NCI-H748 treated with DMSO at 0.1 percent for 48 hours (cell line): ENCODE data around the gene MEX3D.

ENCODE experiments used
- DNase-seq: peaks from one replicate; lab custom pipeline; 2025; lab: John Stamatoyannopoulos, UW

Gene MEX3D

DNA sequence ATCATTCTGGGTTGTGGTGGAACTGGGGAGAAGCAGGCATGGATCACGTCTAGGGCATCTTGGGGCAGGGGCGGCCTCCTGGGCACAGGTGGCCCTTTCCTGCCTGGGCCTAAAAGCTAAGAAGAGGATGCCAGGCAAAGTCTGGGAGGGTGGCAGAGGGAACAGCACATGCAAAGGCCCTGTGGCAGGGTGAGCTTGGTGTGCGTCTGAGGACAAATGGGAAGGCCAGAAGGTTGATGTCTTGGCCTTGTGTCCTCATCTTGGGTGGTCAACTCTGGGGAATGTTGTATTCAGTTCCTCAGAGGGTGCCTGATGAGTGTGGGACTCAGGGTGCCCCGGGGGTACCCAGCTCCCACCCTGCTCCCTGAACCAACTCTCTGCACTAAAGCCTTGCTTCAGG lies 49.7 kb downstream of the MEX3D start:
- DNase-seq = no peak

DNA sequence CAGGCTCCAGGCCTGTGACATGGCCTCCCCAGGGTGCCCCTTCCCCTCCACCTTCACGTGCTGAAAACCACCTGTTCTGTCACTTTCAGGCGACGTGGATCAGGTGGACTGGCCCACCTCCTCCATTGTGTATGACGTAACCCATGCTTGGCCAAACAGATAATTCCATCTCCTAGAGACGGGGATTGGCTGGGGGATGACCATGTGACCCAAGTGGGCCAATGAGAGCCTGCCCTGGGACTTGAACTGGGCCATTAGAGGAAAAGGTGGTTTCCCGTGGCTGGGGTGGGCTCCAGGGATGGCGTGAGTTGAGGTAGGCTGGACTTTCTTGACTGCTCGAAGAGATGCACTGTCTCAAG lies 51.8 kb downstream of the MEX3D start:
- DNase-seq = no peak

DNA sequence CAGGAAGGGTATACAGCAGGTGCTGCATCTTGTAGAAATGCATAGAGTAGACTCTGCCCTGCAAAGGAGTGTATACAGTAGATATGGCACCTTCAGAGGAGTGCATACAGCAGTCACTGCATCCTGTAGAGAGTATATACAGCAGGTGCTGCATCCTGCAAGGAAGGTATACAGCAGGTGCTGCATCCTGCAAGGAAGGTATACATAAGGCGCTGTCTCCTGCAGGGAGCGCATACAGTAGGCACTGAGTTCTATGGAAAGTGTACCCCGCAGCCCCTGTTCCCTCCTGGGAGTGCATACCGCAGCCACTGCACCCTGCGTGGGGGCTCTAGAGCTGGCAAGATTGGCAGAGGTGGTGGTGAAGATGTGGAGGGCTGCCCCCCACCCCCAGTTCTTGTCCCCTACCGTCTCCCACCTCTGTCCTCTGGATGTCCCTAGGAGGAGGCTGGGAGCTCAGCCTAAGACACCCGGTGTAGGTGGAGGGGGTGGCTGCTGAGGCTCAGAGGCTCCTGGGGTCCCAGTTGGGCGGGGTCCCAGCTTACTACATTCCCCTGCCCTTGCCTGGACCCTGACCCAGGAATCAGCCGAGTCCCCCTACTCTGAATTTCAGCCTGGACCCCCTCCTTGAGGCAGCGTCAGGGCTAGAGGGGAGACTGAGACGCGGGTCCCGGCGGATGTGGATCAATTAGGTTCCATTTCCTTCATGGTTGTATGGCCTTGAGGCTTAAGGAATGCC lies 53.0 kb downstream of the MEX3D start:
- no peak for DNase-seq

DNA sequence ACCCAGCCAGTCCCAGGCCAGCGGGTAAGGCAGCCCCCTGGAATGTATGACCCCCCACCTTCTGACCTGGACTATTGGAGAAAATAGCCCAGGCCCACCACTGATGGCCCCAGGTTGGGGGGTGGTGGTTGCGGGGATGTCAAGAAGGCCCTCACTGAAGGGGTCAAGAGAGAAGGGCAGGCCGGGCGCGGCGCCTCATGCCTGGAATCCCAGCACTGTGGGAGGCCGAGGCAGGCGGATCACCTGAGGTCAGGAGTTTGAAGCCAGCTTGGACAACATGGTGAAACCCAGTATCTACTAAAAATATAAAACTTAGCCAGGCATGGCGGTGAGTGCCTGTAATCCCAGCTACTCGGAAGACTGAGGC lies 53.8 kb downstream of the MEX3D start:
- DNase-seq = no peak

DNA sequence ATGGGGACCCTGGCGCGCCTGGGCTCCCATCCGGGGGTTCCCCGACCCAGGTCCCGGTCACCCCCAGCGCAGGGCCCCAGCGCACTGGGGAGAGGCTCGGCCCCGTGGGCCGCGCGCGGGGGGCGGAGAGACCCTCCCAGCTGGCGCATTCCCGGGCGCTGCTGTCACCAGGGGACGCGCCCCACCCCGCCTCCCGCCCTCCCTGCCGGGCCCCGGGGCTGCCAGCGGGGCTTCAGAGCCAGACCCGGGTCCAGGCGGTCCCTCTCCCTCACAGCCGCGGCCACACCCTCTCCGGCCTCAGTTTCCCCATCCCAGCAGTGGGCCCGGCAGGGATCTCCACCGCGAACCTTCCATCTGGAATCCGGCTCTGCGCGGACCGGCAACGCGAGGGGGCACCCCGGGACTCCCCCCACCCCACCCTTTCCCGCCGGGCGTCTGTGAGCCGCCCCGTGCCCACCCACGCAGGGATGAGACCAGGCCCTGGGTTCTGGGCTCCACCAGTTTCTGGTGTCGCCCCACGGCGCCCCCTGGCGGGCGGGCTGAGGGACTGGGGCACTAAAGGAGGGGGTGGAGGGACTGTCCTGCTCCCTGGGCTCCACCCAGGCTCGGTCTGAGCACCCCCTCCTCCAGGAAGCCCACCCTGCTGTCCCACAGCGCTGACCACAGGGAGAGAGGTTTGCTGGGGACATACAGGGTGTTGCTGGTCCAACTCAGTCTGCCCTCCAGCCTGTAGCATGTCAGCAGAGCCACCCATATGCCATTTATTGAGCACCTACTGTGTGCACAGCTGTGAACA lies 54.4 kb downstream of the MEX3D start:
- no peak for DNase-seq

DNA sequence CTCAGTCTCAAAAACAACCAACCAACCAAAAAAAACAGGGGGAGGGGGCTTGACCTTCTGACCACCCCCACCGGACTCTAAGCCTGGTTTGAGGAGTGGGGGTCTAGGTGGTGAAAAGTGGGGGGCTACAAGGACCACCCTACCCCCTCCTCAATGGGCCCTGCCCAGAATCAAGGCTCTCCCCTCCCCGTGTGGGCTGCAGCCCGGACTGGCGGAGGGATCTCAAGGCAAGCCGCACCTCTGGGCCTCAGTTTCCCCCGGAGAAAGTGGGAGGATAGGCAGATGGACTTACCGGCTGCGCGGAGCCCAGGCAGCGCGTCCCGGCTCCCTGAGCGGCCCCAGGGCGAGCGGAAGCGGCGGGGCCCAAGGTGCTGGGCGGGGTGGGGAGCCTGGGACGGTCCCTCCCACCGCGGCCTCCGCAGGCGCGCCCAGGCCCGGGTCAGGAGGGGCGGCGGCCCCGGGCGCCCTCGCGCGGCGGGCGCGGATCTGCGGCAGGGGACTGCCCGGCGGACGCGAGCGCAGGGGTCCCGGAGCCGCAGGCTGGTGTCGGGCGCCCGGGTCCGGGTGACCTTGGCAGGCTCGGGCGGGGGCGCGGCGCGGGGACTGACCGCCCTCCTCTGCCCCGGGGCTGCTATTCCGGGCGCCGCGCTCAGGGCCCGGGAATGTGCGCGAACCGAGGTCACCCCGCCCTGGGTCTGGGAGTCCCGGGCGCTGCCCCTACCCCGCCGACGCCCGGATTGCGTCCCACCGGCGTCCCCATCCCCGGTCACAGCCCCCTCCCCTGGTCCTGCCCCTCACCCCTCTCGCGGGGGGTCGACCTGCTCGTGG lies 55.2 kb downstream of the MEX3D start, which contains the start of gene ADAMTSL5:
Gene ADAMTSL5, minus strand, starts transcription at position 349 of the 828 bp plus-strand sequence. CDS start 2,076 bp downstream, outside the sequence.
- DNase-seq = no peak

DNA sequence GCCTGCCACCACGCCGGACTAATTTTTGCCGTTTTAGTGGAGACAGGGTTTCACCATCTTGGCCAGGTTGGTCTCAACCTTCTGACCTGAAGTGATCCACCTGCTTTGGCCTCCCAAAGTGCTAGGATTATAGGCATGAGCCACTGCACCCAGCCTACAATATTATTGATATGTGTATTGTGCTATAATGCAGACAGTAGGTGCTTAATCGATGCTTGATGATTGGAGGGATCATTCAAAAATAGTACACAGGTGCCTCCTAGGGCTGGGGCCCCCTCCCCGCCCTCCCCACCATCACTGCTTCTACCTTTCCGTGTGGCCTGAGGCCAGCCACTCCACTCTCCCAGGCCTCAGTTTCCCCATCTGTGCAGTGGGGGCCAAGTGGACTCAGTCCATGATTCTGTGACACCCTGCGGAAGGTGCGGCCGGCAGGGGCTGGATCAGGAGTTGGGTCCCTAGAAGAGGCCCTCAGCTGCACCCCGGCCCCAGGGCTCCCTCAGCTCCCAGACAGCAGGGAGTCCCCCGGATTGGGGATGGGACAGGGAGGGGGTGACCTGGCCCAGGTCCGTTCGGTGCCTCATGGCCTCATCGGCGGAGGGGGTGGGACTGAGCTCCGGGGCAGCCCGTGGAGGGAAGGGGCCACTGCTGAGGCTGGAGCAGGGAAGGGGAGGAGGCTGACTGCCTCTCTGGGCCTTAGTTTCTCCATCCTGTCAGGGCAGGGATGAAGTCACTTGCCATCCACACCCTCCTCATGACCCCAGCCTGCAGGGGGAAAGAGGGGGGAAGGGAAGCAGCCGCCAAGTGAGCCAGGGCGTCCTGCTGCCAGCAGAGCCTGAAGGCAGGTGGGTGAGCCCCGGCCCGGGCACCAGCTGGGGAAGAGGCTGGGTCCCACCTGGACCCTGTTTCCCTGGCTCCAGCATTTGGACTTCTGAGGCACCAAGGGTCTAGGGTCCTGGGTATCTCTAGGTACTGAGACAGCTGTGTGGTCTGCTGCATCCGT lies 56.5 kb downstream of the MEX3D start:
- no peak for DNase-seq

DNA sequence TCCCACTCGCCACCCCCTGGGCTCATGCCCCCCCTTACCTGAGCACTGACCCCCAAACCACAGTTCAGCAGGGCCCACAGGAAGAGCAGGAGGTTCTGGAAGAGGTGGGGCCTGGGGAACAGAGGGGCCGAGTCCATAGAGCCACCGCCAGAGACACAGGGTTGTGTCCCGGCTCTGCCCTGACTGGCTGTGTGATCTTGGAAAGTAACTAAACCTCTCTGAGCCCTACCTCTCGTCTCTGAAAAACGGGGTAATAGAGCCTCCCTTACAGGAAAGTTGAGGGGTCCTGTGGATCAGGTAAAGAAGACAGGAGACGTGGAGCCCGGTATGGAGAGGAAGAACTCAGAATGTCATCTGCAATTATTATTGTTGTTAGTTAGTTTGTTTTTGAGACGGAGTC lies 57.3 kb downstream of the MEX3D start:
- DNase-seq = no peak

DNA sequence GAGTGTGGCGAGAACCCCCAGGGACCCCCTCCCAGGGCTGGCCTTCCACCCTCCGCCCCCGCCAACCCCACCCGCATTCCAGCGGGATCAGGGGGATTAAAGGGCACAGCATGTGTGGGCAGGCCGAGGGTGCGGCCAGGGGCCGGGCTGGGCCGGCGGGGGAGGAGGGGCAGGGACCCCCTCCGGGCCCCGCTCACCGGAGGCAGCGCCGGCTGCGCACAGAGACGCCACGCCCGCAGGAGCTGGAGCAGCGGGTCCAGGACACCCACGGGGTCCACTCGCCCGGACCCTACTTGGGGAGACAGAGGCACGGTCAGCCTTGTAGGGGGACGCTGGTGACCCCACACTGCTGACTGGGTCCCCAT lies 57.7 kb downstream of the MEX3D start:
- DNase-seq = no peak

DNA sequence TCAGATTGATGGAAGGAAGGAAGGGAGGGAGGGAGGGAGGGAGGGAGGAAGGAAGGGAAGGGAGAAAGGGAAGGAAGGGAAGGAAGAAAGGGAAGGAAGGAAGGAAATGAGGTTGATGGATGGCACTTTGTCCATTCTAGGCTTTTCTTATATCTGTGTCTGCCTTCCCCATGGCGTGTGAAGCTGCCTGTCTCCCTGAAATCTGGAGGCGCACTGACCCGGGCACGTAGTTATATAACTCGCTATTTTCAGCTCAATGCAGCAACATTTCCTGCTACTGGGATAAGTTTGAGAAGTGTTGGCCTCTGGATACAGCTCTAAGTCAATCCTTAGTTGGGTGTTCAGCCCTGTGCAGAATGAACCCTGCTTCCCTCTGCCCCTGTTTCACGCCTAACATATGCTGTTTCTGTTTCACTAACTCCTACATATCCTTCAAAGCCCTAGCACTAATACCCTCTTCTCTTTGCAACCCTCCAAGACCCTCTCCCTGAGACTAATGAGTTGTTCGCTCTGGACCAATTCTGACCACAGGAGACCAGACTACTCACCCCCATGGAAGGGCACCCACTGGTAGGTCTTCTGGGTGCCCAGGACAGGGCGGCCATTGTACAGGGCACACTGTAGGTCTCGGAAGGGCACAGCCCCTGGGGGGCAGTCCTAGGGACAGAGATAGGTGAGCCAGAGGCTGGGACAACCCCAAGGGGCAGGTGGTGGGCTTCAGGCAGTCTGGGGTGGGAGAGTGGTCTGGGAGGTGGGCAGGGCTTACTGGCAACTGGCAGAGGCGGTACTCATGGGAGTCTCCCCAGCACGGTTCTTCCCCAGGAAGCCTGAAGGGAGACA lies 58.3 kb downstream of the MEX3D start:
- DNase-seq = no peak

DNA sequence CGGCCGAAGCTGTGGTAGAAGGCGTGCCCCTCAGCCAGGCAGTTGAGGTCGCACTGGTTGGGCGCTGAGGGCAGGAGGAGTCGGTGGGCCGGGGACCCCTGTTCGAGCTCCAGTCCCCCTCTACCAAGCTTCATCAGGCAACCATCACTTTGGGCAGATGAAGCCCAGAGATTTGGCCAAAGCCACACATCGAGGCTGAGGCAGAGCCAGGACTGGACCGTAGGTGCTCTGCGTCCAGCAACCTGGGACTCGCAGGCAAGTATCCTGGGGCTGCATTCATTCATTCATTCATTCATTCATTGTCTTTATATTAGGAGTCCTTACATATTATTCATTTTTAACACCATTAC lies 59.6 kb downstream of the MEX3D start:
- no peak for DNase-seq

DNA sequence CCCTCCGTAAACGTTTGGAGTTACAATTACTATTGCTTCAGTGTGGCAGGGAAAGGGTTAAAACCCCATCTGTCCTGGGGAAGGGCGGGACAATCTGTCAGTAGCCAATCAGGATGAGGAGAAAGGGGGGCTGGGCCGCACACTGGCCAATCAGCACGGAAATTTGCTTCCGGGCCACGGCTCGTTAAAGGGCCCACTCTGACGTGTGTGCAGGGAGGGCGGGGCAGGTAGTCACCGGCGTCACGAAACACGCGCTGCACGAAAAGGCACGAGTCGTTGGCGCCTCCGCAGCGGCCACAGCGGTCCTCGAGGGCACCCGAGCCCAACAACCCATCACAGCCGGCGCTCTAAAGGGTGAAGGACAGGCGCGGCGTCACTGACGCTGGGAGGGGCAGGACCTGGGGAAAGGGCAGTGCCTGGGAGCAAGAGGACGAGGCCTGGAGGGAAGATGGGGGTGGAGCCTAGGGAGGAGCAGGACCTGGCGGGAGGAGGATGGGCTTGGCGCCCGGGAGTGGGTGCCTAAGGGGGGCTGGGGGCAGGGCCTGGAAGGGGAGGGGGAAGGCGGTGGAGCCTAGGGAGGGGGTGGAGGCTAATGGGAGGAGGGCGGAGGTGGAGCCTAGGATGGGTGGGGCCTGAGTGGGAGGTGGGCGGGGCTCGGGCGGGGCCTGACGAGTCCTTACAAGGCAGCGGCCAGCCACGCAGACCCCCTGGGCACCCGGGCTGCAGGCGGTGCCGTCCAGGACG lies 60.2 kb downstream of the MEX3D start:
- DNase-seq = peak; percentile 74

DNA sequence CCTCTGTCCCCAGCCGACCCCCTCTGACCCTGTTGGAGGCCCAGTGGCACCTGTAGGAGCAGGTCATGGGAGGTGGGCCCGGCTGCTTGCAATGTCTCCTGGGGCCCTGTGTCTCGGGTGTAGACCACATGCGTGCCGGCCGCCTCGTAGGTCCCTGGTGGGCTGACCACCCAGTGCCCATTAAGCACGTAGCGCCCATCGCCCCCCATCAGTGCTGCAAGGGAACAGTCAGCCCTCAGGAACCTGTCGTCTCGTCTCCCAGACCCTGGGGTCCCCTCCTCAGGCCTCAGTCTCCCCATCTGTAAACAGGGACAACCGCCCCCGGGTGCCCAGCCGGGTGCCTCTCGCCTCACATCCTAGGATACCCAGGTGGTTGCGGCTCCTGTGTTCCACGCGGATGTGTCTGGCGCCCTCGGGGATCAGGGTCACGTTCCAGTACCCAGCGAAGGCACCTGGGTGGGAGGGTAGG lies 60.9 kb downstream of the MEX3D start:
- no peak for DNase-seq

DNA sequence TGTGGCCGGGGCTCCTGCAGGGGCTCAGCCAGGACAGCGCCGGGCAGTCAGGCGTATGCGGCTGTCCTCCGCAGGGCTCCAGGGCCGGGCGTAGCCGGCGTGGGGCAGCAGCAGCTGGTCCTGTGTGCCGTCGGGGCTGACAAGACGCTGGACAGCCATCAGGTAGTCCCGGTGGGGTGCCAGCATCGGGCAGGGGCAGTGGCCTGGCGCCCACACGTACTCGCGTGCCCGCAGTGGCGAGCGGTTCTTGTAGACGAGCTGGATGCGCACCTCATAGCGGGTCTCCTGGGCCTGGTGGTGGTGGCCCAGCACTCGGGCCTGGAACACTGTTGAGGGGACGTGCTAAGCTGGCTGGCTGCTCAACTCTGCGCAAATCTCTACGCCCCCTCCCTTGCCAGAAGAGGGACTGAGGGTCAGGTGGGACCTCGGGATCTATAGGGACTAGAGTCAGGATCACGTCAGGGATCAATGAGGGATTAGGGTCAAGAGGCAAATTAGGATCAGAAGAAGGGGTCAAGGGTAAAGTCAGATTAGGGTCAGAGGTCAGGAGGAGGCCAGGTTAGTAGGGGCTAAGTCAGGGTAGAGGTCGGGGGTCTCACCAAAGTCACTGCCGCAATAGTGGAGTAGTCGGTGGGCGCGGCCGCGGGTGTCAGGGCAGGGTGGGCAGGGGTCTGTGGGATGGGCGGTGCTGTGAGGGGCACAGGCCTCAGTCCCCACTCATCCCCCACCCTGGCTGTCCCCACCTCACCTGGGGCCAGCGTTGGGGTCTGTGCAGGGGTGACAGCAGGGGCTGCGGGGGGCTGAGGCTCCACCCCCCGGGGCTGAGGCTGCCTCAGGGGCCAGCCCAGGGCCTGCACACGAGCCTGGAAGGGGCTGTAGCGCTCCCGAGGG lies 61.9 kb downstream of the MEX3D start:
- DNase-seq = no peak

DNA sequence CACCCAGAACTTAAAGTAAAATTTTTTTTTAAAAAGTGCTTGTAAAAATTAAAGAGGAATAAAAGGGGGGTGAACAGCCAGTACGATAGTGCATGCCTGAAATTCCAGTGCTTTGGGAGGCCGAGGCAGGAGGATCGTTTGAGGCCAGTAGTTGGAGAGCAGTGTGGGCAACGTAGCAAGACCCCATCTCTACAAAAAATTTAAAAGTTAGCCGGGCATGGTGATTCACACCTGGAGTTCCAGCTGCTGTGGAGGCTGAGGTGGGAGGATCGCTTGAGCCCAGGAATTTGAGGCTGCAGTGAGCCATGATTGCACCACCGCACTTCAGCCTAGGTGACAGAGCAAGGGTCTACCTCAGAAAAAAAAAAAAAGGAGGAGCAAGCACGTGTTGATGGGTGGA lies 63.1 kb downstream of the MEX3D start:
- DNase-seq = no peak
